HFF-Myc (cell line): ENCODE results near the gene ABCC12.
A peak's percentile ranks its signal among the peaks of the same experiment; 100 is the strongest.

Experiments
- DNase-seq: peaks from one replicate; pipeline ENCODE4 v3.0.0-alpha.2; 2011; ENCODE audit warnings: low read depth; ENCODE audit errors: extremely low read depth
- H3K4me3 ChIP-seq: replicated peaks from 2 replicates; pipeline ENCODE4 v1.5.1; 2011; ENCODE audit warnings: low read depth, mild to moderate bottlenecking, control low read depth, low read length
- TF ChIP-seq, protein P1 (sequence below): IDR thresholded peaks from 2 replicates; pipeline ENCODE4 v1.5.1; 2012; ENCODE audit warnings: mild to moderate bottlenecking, low read depth, low read length, control low read depth; ENCODE audit errors: missing control alignments

Gene ABCC12

GRCh38 chr16:48125888-48126287, 29.9 kb downstream of the ABCC12 start:
- no peak for DNase-seq
- no peak overlapping the region for H3K4me3 ChIP-seq
- TF ChIP-seq, protein P1, sequence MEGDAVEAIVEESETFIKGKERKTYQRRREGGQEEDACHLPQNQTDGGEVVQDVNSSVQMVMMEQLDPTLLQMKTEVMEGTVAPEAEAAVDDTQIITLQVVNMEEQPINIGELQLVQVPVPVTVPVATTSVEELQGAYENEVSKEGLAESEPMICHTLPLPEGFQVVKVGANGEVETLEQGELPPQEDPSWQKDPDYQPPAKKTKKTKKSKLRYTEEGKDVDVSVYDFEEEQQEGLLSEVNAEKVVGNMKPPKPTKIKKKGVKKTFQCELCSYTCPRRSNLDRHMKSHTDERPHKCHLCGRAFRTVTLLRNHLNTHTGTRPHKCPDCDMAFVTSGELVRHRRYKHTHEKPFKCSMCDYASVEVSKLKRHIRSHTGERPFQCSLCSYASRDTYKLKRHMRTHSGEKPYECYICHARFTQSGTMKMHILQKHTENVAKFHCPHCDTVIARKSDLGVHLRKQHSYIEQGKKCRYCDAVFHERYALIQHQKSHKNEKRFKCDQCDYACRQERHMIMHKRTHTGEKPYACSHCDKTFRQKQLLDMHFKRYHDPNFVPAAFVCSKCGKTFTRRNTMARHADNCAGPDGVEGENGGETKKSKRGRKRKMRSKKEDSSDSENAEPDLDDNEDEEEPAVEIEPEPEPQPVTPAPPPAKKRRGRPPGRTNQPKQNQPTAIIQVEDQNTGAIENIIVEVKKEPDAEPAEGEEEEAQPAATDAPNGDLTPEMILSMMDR, result no peak

GRCh38 chr16:48124266-48124665, 31.5 kb downstream of the ABCC12 start:
- TF ChIP-seq, protein P1, result no peak
- DNase-seq, result no peak
- no peak overlapping the region for H3K4me3 ChIP-seq

- DNase-seq, result peak; percentile 94
These were observed 32.5 kb downstream of the ABCC12 start for GRCh38 chr16:48123104-48123788.

GRCh38 chr16:48121276-48121675, 34.5 kb downstream of the ABCC12 start:
- TF ChIP-seq, protein P1, result no peak
- no peak for DNase-seq
- H3K4me3 ChIP-seq, result no peak overlapping the region

More at GRCh38 chr16:48123104-48123788, 32.5 kb downstream of the ABCC12 start:
- TF ChIP-seq, protein P1, result no peak
- no peak overlapping the region for H3K4me3 ChIP-seq

GRCh38 chr16:48118841-48119240, 37.0 kb downstream of the ABCC12 start:
- DNase-seq, result no peak
- TF ChIP-seq, protein P1, result no peak
- H3K4me3 ChIP-seq, result no peak overlapping the region

DNA sequence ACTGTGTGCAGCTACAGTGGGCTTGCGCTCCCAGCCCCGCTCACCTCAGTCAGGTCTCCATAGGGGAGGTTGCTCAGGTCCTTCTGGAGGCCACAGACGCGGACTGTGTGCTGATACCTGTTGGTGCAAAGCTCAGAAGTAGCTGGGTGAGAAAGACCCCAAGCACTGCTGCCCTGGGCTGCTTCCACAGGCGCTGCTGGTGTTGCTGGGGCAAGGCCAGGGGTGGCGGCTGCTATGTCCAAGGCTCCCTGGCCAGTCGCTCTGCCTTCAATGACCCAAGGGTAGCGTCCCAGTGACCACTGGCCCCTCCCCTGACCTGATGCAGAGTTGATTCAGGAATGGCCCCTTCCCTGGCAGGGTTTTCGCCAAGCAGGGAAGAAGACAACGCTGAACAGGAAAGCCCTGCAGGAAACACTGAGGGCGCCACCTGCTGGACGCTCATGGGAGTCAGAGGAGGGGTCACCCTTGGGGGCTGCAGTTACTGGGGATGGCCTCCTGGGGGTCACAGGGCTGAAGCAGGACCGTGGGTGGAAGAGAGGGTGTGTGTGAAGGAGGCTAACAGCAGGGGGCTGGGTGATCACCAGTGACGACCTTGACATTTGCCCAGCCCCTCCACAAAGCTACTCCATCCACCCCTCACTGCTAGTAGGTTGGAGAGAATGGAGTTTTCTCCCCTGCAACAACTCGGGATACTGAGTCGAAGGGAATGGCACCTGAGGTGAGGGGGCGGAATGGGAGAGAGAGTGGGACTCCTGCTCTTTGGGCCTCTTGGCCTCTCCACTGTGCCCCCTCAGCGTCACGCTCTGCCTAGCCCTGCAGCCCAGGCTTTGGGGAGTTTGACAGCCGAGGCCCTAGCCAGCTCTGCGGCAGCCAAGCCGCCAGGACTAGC, 38.3 kb downstream of the ABCC12 start:
- DNase-seq, result no peak
- TF ChIP-seq, protein P1, result peak; percentile 90

More for the DNA sequence above, 38.3 kb downstream of the ABCC12 start:
- H3K4me3 ChIP-seq, result no peak overlapping the region
